ENCODE results near the gene GPSM3. TPM values are rescaled to one million over a fixed set of nuclear protein-coding genes. Genes with fewer than 3 reads are reported as not detected.
A peak's percentile ranks its signal among the peaks of the same experiment; 100 is the strongest.

Gene GPSM3
- total RNA-seq, 2 donors from 2014 or later, result 8.5 to 15.8 TPM

- ATAC-seq, result peak; percentile 13 to 22
- intact Hi-C loops (cut with DNase I), result no loop called here
- DNase-seq, result no peak
Measured at GRCh38 chr6:32177183-32177787, 15.2 kb downstream of the GPSM3 start.

DNA sequence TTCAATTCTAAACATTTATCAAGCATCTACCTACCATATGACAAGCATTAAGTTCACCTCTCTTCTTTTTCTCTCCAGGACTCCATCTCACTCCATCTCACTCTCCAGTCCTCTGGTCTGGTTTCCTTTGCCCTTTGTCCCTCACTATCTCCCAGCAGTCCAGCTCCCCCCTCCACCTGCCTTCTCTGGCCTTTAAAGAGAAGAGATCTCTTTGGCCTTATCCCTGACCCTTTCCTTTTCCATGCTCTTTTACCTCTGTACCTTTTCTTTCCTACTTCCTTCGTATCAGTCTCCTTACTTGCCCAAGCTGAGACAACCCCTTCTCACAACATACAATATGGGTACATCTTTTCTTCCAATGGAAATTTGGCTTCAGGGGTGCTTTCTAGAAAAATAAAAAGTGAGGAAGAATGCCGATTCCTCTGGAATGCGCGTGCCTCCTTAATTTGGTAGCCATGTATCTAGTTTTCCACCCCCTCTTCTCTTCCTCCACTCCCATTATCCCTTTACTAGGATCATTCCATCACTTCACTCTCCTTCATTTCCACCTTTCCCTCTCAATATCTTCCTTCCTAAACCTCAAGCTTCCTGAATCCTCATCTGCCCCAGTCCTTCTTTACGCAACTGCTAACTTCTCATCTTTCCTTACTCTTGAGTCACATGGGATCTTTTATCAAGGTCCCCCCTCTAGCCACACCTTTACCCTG, 15.8 kb downstream of the GPSM3 start:
- intact Hi-C loops (cut with DNase I), result no loop called here
- DNase-seq, result no peak
- peak in 1 of 2 donors; percentile 1 for ATAC-seq

GRCh38 chr6:32175711-32176475, 16.6 kb downstream of the GPSM3 start, which contains the start of gene AGPAT1:
TSS of gene AGPAT1 (minus strand) at chr6:32176084. CDS start at chr6:32171496, 4,588 bp downstream.
- DNase-seq (peak; percentile 97), ATAC-seq (peak; percentile 73 to 78)
- intact Hi-C loops (cut with DNase I), result no loop called here

- intact Hi-C loops (cut with DNase I), result no loop called here
- no peak for DNase-seq
- no peak for ATAC-seq
Measured at GRCh38 chr6:32175322-32175710, 17.1 kb downstream of the GPSM3 start.

DNA sequence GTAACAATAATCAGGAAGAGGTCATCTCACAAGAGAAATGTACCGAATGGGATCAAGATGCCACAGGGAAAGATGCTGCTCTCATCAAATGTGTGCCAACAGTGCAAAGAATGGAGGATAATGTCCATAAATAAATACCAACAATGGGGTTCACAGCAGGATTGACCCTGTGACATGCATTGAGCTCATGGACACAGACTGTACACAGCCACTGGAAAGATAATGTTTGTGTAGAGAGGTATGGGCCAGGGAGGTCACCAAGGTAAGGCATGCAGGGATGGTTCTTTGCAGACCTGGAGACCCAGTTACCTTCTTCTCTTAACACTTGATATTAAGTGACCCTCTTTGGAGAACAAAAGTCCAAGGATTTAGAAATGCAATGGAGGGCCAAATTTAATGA, 18.0 kb downstream of the GPSM3 start:
- no peak for ATAC-seq
- intact Hi-C loops (cut with DNase I), result no loop called here
- DNase-seq, result no peak

- no peak for ATAC-seq
- intact Hi-C loops (cut with DNase I), result no loop called here
Measured at GRCh38 chr6:32173051-32173727, 19.3 kb downstream of the GPSM3 start.

DNA sequence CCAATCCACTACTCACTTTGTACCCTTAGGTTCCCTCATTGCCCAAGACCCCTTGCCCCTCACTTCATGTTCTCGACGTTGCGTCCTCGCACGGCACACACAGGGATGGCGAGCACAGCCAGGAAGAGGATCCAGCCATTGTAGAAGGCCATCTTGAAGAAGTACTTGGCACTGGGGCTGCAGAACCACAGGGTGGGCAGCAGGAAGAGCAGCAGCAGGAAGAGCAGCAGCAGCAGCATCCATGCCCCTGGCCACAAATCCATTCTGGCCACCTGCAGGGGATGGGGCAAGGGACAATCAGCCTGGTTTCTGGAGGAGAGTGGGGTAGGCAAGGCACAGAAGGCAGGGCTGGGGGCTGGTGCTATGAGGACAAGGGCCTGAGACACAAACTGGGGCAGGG, 21.2 kb downstream of the GPSM3 start:
- no peak for DNase-seq
- ATAC-seq, result no peak
- intact Hi-C loops (cut with DNase I), result no loop called here

More at GRCh38 chr6:32173051-32173727, 19.3 kb downstream of the GPSM3 start:
- no peak for DNase-seq

- DNase-seq, result no peak
- ATAC-seq, result no peak
- intact Hi-C loops (cut with DNase I), result no loop called here
Measured at GRCh38 chr6:32170294-32170693, 22.1 kb downstream of the GPSM3 start.

DNA sequence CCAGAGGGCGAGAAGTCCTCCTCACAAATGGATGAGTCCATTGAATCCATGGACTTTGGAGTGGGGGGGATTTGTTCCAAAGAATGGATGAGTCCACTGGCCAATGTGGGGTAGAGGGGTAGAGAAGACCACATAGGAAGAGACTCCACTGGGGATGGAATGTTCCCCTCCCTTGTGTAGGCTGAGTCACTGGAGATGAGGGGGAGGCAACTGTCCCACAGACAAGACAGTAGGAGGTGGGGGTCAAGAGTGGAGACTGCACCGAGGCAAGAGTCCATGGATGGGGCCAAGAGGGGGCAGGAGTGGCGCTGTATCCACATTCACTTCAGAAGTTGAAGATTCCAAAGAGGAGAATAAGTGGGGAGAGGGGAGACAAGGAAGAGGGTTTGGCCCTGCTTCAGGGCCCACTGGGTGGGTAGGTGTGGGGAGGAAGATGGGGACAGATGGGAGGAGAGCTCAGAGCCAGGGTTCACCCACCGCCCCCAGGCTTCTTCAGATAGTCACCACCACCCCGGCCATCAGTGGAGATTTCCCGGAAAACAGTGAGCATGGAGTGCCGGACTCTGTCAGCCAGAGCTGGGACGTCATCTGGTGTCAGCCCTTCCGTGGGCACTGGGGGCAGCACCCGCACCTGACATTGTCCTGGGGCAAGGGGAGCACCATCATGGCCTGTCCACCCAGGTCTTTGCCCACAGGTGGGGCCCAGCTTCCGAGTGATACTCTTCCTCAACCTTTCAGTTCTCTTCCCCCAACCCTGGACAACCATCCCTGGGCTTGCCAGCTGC, 23.4 kb downstream of the GPSM3 start:
- intact Hi-C loops (cut with DNase I), result no loop called here
- no peak for DNase-seq
- ATAC-seq, result peak in 1 of 2 donors; percentile 21

- DNase-seq (no peak), ATAC-seq (no peak)
- intact Hi-C loops (cut with DNase I), result no loop called here
Measured at GRCh38 chr6:32168350-32168749, 24.1 kb downstream of the GPSM3 start.

DNA sequence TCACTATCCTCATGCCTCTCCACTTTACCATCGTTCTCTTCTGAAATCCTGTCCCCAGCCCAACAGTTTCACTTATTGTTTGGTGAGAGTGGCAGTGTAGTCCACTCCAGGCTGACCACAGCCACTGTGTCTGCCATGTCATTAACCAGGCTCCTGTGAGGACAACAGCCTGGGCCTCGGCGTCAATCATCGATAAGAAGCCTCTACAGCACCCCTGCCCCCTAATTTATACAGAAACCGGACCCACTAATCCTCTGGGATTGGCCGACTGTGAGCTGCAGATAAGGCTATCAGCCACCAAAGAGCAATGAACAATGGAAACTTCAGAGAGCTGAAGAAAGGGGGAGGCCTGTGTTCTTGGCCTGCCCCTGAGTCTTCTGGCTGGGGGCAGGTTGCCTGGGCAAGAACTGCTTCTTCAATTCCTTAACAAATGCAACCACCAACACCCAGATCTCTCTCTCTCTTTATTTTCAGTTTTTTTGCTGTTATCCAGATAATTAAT, 24.6 kb downstream of the GPSM3 start:
- intact Hi-C loops (cut with DNase I), result no loop called here
- DNase-seq, result no peak
- no peak for ATAC-seq

DNA sequence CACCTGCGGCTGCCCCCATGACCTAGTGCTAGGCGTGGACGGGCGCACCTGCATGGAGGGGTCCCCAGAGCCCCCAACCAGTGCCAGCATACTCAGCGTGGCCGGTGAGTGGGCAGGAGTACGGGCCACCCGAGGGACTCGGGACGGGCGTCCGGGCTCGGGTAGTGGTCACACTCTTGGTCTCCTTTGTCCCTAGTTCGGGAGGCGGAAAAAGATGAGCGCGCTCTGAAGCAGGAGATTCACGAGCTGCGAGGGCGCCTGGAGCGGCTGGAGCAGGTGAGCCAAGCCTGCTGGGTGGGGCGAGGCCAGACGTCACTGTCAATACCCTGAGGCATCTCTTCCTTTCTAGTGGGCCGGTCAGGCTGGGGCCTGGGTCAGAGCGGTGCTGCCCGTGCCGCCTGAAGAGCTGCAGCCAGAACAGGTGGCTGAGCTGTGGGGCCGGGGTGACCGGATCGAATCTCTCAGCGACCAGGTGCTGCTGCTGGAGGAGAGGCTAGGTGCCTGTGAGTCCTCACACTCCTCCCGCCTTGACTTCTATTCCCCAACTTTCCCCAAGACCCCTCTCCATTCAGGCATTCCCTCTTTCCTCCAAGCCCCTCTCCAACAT, 25.2 kb downstream of the GPSM3 start:
- intact Hi-C loops (cut with DNase I), result no loop called here
- no peak for ATAC-seq
- no peak for DNase-seq

GRCh38 chr6:32166411-32167061, 25.9 kb downstream of the GPSM3 start:
- intact Hi-C loops (cut with DNase I), result no loop called here
- no peak for DNase-seq
- no peak for ATAC-seq

DNA sequence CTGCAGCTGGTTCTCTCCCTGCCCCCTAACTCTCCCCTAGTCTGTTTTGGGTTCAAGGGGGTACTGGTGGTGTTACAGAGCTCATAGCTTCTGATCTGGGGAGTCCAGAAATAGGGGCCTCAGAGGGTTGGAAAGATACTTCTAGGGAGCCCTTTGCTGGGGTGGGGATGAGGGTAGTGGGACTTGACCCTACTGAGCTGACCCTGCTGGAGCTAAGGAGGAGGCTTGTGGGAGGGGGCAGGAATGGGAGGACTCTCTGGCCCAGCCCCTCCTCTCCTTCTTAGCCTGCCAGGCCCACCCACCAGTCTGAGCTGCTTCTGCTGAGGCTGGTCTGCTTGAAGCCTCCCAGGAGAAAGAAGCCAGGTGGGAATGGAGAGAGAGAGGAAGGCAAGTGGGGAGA, 28.1 kb downstream of the GPSM3 start, which contains the start of gene EGFL8:
TSS of gene EGFL8 (plus strand) at position 301 of the 400 bp plus-strand sequence. CDS start 1,571 bp downstream, outside the sequence.
- intact Hi-C loops (cut with DNase I), result no loop called here
- DNase-seq (no peak), ATAC-seq (no peak)

DNA sequence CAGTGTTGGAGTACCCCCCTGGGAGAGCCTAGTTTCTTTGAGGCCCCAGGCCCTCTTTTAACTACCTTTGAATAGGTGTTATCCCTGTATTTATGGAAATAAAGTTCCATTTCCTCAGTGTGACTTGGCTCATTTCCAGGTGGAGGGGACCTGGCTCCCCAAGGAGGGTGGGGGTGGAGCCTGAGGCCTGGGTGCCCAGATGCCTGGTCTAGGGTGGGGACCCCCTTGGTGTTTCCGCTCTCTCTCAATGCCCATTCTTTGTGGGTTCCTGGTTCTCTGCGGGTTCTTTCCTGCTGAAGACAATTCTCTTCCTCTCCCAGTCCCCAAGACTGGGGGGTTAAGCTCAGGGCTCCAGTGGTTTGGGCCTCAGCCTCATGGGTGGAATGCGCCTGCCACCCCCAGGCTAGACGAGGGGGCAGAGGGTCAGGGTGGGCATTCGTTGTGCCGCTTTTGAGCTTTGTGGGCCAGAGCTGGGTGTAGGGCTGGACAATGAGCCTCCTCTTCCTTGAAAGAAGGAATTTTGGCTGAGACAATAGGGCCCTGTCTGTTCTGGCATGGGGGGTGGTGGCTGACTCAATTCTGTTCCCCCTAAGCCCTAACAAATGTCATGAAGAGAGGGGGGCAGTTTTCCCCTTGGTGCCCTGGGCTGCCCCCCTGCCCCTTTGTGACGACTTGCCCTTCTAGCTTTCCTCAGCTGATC, 28.7 kb downstream of the GPSM3 start:
- ATAC-seq, result peak; percentile 14 to 44

DNA sequence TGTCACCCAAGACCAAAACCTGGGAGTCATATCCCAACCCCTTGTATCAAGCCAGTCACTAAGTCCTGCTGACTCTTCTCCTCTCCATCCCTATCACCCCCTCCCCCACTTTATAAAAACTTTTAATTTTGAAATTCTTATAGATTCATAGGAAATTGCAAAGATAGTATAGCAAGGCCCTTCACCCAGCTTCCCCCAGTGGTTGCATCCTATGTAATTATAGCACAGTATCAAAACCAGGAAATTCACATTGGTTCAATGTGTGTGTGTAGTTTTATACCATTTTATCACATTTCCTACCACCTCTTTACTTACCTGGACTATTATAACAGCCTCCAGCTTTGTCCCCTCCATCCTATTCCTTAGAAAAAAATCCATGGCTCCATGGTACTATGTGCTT, 34.4 kb downstream of the GPSM3 start:
- DNase-seq, result no peak
- ATAC-seq, result no peak
- intact Hi-C loops (cut with DNase I), result no loop called here

More for the DNA sequence above, 28.7 kb downstream of the GPSM3 start:
- intact Hi-C loops (cut with DNase I), result no loop called here
- DNase-seq, result no peak

GRCh38 chr6:32156891-32157290, 35.6 kb downstream of the GPSM3 start:
- ATAC-seq (no peak), DNase-seq (no peak)
- intact Hi-C loops (cut with DNase I), result no loop called here
